Measurements from ENCODE around the gene GDE1. TPM values are rescaled to one million over a fixed set of nuclear protein-coding genes. Genes with fewer than 3 reads are reported as not detected.
A peak's percentile ranks its signal among the peaks of the same experiment; 100 is the strongest.

Gene GDE1
- total RNA-seq, 1 donor from 2014 or later = 89.1 TPM

- intact Hi-C loops (cut with DNase I) = loop anchor here (2.0 kb wide), 1 partner anchor 29 kb away; the partner anchor contains the start of gene VPS35L
- no peak for DNase-seq (ENCODE audit: low spot score)
Measured at GRCh38 chr16:19525385-19525723, 3.5 kb upstream of the GDE1 start.

GRCh38 chr16:19524616-19525384, 2.9 kb upstream of the GDE1 start:
- intact Hi-C loops (cut with DNase I) = loop anchor here (2.0 kb wide), 1 partner anchor 30 kb away; the partner anchor contains the start of gene VPS35L
- no peak for DNase-seq (ENCODE audit: low spot score)

- intact Hi-C loops (cut with DNase I) = loop anchor here (2.0 kb wide), 1 partner anchor 31 kb away; the partner anchor contains the start of gene VPS35L
Measured at GRCh38 chr16:19524356-19524615, 2.4 kb upstream of the GDE1 start.

GRCh38 chr16:19523559-19524355, 1.9 kb upstream of the GDE1 start, which contains the start of gene CCP110:
Gene CCP110 (plus strand): TSS chr16:19523942. CDS start chr16:19527882, 3,940 bp downstream.
- DNase-seq (ENCODE audit: low spot score) = peak; percentile 99
- intact Hi-C loops (cut with DNase I) = loop anchor here (2.0 kb wide), 1 partner anchor 31 kb away; the partner anchor contains the start of gene VPS35L

More at GRCh38 chr16:19524356-19524615, 2.4 kb upstream of the GDE1 start:
- DNase-seq (ENCODE audit: low spot score) = no peak

GRCh38 chr16:19523184-19523558, 1.3 kb upstream of the GDE1 start:
- intact Hi-C loops (cut with DNase I) = no loop called here
- no peak for DNase-seq (ENCODE audit: low spot score)

- no peak for DNase-seq (ENCODE audit: low spot score)
- intact Hi-C loops (cut with DNase I) = no loop called here
Measured at GRCh38 chr16:19522760-19523159, 862 bp upstream of the GDE1 start.

GRCh38 chr16:19522397-19522732, 467 bp upstream of the GDE1 start:
- intact Hi-C loops (cut with DNase I) = no loop called here

GRCh38 chr16:19520861-19521331, 1.0 kb downstream of the GDE1 start:
- no peak for DNase-seq (ENCODE audit: low spot score)
- intact Hi-C loops (cut with DNase I) = no loop called here

More at GRCh38 chr16:19522397-19522732, 467 bp upstream of the GDE1 start:
- DNase-seq (ENCODE audit: low spot score) = no peak

GRCh38 chr16:19518388-19518787, 3.5 kb downstream of the GDE1 start:
- intact Hi-C loops (cut with DNase I) = loop anchor here (5.0 kb wide), 1 partner anchor 726 kb away; the partner anchor contains the start of gene RPS15A
- no peak for DNase-seq (ENCODE audit: low spot score)

- intact Hi-C loops (cut with DNase I) = loop anchor here (5.0 kb wide), 1 partner anchor 725 kb away; the partner anchor contains the start of gene RPS15A
Measured at GRCh38 chr16:19517424-19518089, 4.3 kb downstream of the GDE1 start.

GRCh38 chr16:19515757-19516156, 6.1 kb downstream of the GDE1 start:
- intact Hi-C loops (cut with DNase I) = loop anchor here (5.0 kb wide), 1 partner anchor 723 kb away; the partner anchor contains the start of gene RPS15A

More at GRCh38 chr16:19517424-19518089, 4.3 kb downstream of the GDE1 start:
- DNase-seq (ENCODE audit: low spot score) = no peak

GRCh38 chr16:19513377-19514053, 8.4 kb downstream of the GDE1 start:
- intact Hi-C loops (cut with DNase I) = no loop called here
- DNase-seq (ENCODE audit: low spot score) = no peak

More at GRCh38 chr16:19515757-19516156, 6.1 kb downstream of the GDE1 start:
- no peak for DNase-seq (ENCODE audit: low spot score)

GRCh38 chr16:19512297-19512696, 9.6 kb downstream of the GDE1 start:
- DNase-seq (ENCODE audit: low spot score) = no peak
- intact Hi-C loops (cut with DNase I) = no loop called here

- intact Hi-C loops (cut with DNase I) = no loop called here
- no peak for DNase-seq (ENCODE audit: low spot score)
Measured at GRCh38 chr16:19507867-19508266, 14.0 kb downstream of the GDE1 start.

GRCh38 chr16:19506965-19507364, 14.9 kb downstream of the GDE1 start:
- DNase-seq (ENCODE audit: low spot score) = no peak
- intact Hi-C loops (cut with DNase I) = no loop called here

- DNase-seq (ENCODE audit: low spot score) = no peak
- intact Hi-C loops (cut with DNase I) = no loop called here
Measured at GRCh38 chr16:19505600-19506303, 16.1 kb downstream of the GDE1 start.

- intact Hi-C loops (cut with DNase I) = no loop called here
- no peak for DNase-seq (ENCODE audit: low spot score)
Measured at GRCh38 chr16:19503461-19504075, 18.3 kb downstream of the GDE1 start.

All from cardiac septum (tissue), 1 donor.